IMR-90 (cell line): ENCODE data around the gene KRTAP19-8. TPM values are rescaled to one million over a fixed set of nuclear protein-coding genes. Genes with fewer than 3 reads are reported as not detected.

Experiments
- ATAC-seq: fragments of 200-7000 bp; cut with Tn5 transposase; 2 replicates; pipeline ENCODE4 v1.9.1; 2020; ENCODE audit warnings: low read depth, mild to moderate bottlenecking, moderate library complexity
- BruUV-seq: library from RNA; stranded (reverse); fragments of 400-500 nt; replicated peaks from 2 replicates; lab custom pipeline; 2021; lab: Mats Ljungman, UMichigan
- CTCF ChIA-PET: fragments of 300-600 bp; formaldehyde crosslinking; extraction: SDS; loops from one replicate; lab custom pipeline; 2021; ENCODE audit warnings: antibody characterized with exemption; lab: Yijun Ruan, JAX
- POLR2A ChIA-PET: fragments of 300-600 bp; sonication (Branson Sonifier 250); formaldehyde crosslinking; loops from one replicate; lab custom pipeline; 2022; ENCODE audit warnings: antibody characterized with exemption; ENCODE audit not compliant: unreplicated experiment; lab: Charles Lee
- DNase-seq: peaks from one replicate; pipeline ENCODE4 v3.0.0; 2013
- H2AFZ ChIP-seq: replicated peaks from 2 replicates; pipeline ENCODE3; 2013; ENCODE audit warnings: low read length, mild to moderate bottlenecking; ENCODE audit not compliant: poor library complexity
- H2AK5ac ChIP-seq: 2 replicates; pipeline ENCODE4 v1.6.1; 2013; ENCODE audit warnings: low read depth, low read length, inconsistent platforms
- H2AK9ac ChIP-seq: replicated peaks from 2 replicates; pipeline ENCODE3; 2013; ENCODE audit warnings: mild to moderate bottlenecking, low read depth, low read length, moderate library complexity; ENCODE audit not compliant: poor library complexity
- H2BK120ac ChIP-seq: 2 replicates; pipeline ENCODE4 v1.6.1; 2013; ENCODE audit warnings: low read depth, low read length, inconsistent platforms
- H2BK15ac ChIP-seq: 3 replicates; pipeline ENCODE4 v1.6.1; 2013; ENCODE audit warnings: low read depth, low read length, inconsistent platforms
- H2BK20ac ChIP-seq: 2 replicates; pipeline ENCODE4 v1.6.1; 2013; ENCODE audit warnings: low read depth, mild to moderate bottlenecking, inconsistent platforms, low read length, moderate library complexity
- H2BK5ac ChIP-seq: 2 replicates; pipeline ENCODE4 v1.6.1; 2013; ENCODE audit warnings: mild to moderate bottlenecking, low read depth, low read length, inconsistent platforms; ENCODE audit not compliant: poor library complexity, severe bottlenecking
- H3K14ac ChIP-seq: replicated peaks from 2 replicates; pipeline ENCODE4 v1.6.1; 2013; ENCODE audit warnings: low read depth, low read length, inconsistent platforms
- H3K18ac ChIP-seq: 2 replicates; pipeline ENCODE4 v1.6.1; 2013; ENCODE audit warnings: low read depth, low read length, control low read depth
- H3K23ac ChIP-seq: 2 replicates; pipeline ENCODE4 v1.6.1; 2013; ENCODE audit warnings: low read depth, low read length, inconsistent platforms
- H3K27ac ChIP-seq: 2 replicates; pipeline ENCODE4 v1.5.1; 2013; ENCODE audit warnings: mild to moderate bottlenecking, control low read depth, low read length; ENCODE audit not compliant: insufficient read depth
- H3K27me3 ChIP-seq: 2 replicates; pipeline ENCODE4 v1.6.1; 2013; ENCODE audit warnings: low read length; ENCODE audit not compliant: control insufficient read depth, insufficient read depth
- H3K36me3 ChIP-seq: 2 replicates; pipeline ENCODE4 v1.6.1; 2013; ENCODE audit warnings: low read length, mixed read lengths; ENCODE audit not compliant: control insufficient read depth, insufficient read depth
- H3K4ac ChIP-seq: 2 replicates; pipeline ENCODE4 v1.6.1; 2013; ENCODE audit warnings: low read depth, low read length, inconsistent platforms
- H3K4me1 ChIP-seq: 2 replicates; pipeline ENCODE4 v1.6.1; 2013; ENCODE audit warnings: low read length, mixed read lengths; ENCODE audit not compliant: control insufficient read depth, insufficient read depth
- H3K4me2 ChIP-seq: 2 replicates; pipeline ENCODE4 v1.6.1; 2013; ENCODE audit warnings: low read depth, mild to moderate bottlenecking, control low read depth, low read length, moderate library complexity
- H3K4me3 ChIP-seq: 2 replicates; pipeline ENCODE4 v1.5.1; 2013; ENCODE audit warnings: low read depth, mild to moderate bottlenecking, control low read depth, low read length, moderate library complexity; ENCODE audit not compliant: insufficient read depth
- H3K56ac ChIP-seq: 2 replicates; pipeline ENCODE4 v1.6.1; 2013; ENCODE audit warnings: low read length, inconsistent platforms; ENCODE audit not compliant: insufficient read depth; ENCODE audit errors: extremely low read depth
- H3K79me1 ChIP-seq, 2 experiments: 2 replicates each; pipeline ENCODE4 v1.6.1; 2013; ENCODE audit warnings: low read length in 2 of 2, inconsistent platforms in 1 of 2, low read depth in 1 of 2
- H3K9ac ChIP-seq: 2 replicates; pipeline ENCODE4 v1.6.1; 2013; ENCODE audit warnings: low read depth, low read length, control low read depth
- H3K9me1 ChIP-seq: 2 replicates; pipeline ENCODE4 v1.6.1; 2013; ENCODE audit warnings: low read length, inconsistent platforms; ENCODE audit not compliant: insufficient read depth
- H3K9me3 ChIP-seq: 2 replicates; pipeline ENCODE4 v1.6.1; 2013; ENCODE audit warnings: low read length; ENCODE audit not compliant: control insufficient read depth, insufficient read depth
- H4K20me1 ChIP-seq: 2 replicates; pipeline ENCODE4 v1.6.1; 2013; ENCODE audit warnings: low read length, inconsistent platforms; ENCODE audit not compliant: insufficient read depth
- H4K5ac ChIP-seq: 2 replicates; pipeline ENCODE4 v1.6.1; 2013; ENCODE audit warnings: mild to moderate bottlenecking, low read depth, low read length, control low read depth
- H4K8ac ChIP-seq, 2 experiments: 2 replicates each; pipeline ENCODE4 v1.6.1; 2013; ENCODE audit warnings: low read depth in 2 of 2, low read length in 2 of 2, control low read depth in 1 of 2, inconsistent platforms in 1 of 2
- H4K91ac ChIP-seq: 2 replicates; pipeline ENCODE4 v1.6.1; 2013; ENCODE audit warnings: low read depth, low read length, inconsistent platforms; ENCODE audit not compliant: insufficient read depth
- BHLHE40 ChIP-seq: fragments of 150-350 bp; IDR thresholded peaks from 2 replicates; pipeline ENCODE4 v1.6.1; 2016; ENCODE audit warnings: mild to moderate bottlenecking, low read depth, low read length
- CHD1 ChIP-seq: IDR thresholded peaks from 2 replicates; pipeline ENCODE4 v1.6.1; 2012; ENCODE audit warnings: low read depth, low read length, improper control_type of control experiment
- CTCF ChIP-seq: conservative IDR thresholded peaks from 2 replicates; pipeline ENCODE4 v1.5.1; 2012; ENCODE audit warnings: mild to moderate bottlenecking, low read depth, low read length, improper control_type of control experiment
- ELK1 ChIP-seq: fragments of 150-350 bp; IDR thresholded peaks from 2 replicates; pipeline ENCODE4 v1.6.1; 2016; ENCODE audit warnings: low read depth, mild to moderate bottlenecking, low read length, moderate library complexity, borderline replicate concordance
- MAFK ChIP-seq: IDR thresholded peaks from 2 replicates; pipeline ENCODE4 v1.6.1; 2012; ENCODE audit warnings: low read depth, low read length, improper control_type of control experiment
- MAZ ChIP-seq: IDR thresholded peaks from 2 replicates; pipeline ENCODE4 v1.6.1; 2012; ENCODE audit warnings: low read depth, mild to moderate bottlenecking, low read length, improper control_type of control experiment, moderate library complexity, borderline replicate concordance
- NFE2L2 ChIP-seq: fragments of 150-350 bp; IDR thresholded peaks from 2 replicates; pipeline ENCODE4 v1.6.1; 2016; ENCODE audit warnings: low read depth, mild to moderate bottlenecking, low read length
- POLR2A ChIP-seq: IDR thresholded peaks from 2 replicates; pipeline ENCODE4 v1.6.1; 2012; ENCODE audit warnings: mild to moderate bottlenecking, low read depth, low read length
- RAD21 ChIP-seq: IDR thresholded peaks from 2 replicates; pipeline ENCODE4 v1.6.1; 2012; ENCODE audit warnings: low read length, improper control_type of control experiment
- RCOR1 ChIP-seq: IDR thresholded peaks from 2 replicates; pipeline ENCODE4 v1.6.1; 2012; ENCODE audit warnings: mild to moderate bottlenecking, low read length, improper control_type of control experiment; ENCODE audit not compliant: insufficient replicate concordance
- SMC3 ChIP-seq: fragments of 150-350 bp; IDR thresholded peaks from 2 replicates; pipeline ENCODE4 v1.6.1; 2016; ENCODE audit warnings: low read depth, mild to moderate bottlenecking, antibody characterized with exemption, low read length, moderate library complexity
- USF2 ChIP-seq: fragments of 150-350 bp; IDR thresholded peaks from 2 replicates; pipeline ENCODE4 v1.6.1; 2017; ENCODE audit warnings: mild to moderate bottlenecking, antibody characterized with exemption, low read length, low read depth
- WGBS, 2 experiments: methylation state at CpG; one replicate each; pipeline versions ENCODE4 v1.1.5 to v1.1.7; 2013; ENCODE audit warnings: missing lambda C conversion rate in 2 of 2; ENCODE audit not compliant: insufficient read length in 1 of 2; ENCODE audit errors: extremely low coverage in 2 of 2; 5-methylcytosine and 5-hydroxymethylcytosine counted together
- dilution Hi-C: fragments of 300-500 bp; cut with HindIII; formaldehyde crosslinking; loops from one replicate; pipeline ENCODE4 v1.14.3; 2018; ENCODE audit warnings: low sequenced_read_pairs; ENCODE audit not compliant: unreplicated experiment
- in situ Hi-C: fragments of 300-500 bp; cut with MboI; formaldehyde crosslinking; loops from 3 replicates; pipeline ENCODE4 v1.14.3; 2019; ENCODE audit warnings: low sequenced_read_pairs, inconsistent platforms, mixed read lengths
- intact Hi-C: fragments of 100-400 bp; cut with micrococcal nuclease; formaldehyde crosslinking; loops from 2 replicates; pipeline ENCODE4 v1.10.0; 2022
- polyA plus RNA-seq, 3 experiments: library from polyadenylated mRNA; depleted of rRNA; stranded (reverse); fragments of >200 nt; gene quantifications; 2 replicates each; pipeline ENCODE4 v1.2.3, GENCODE V29; 2012; ENCODE audit warnings: low replicate concordance in 1 of 3
- total RNA-seq: library from RNA; depleted of rRNA; stranded (reverse); fragments of >200 nt; gene quantifications from 2 replicates; pipeline ENCODE4 v1.2.3, GENCODE V29; 2012

The KRTAP19-8 gene
- total and polyA plus RNA-seq, 2 of the 4 experiments (the other 2 are of a cell fraction), result not detected

DNA sequence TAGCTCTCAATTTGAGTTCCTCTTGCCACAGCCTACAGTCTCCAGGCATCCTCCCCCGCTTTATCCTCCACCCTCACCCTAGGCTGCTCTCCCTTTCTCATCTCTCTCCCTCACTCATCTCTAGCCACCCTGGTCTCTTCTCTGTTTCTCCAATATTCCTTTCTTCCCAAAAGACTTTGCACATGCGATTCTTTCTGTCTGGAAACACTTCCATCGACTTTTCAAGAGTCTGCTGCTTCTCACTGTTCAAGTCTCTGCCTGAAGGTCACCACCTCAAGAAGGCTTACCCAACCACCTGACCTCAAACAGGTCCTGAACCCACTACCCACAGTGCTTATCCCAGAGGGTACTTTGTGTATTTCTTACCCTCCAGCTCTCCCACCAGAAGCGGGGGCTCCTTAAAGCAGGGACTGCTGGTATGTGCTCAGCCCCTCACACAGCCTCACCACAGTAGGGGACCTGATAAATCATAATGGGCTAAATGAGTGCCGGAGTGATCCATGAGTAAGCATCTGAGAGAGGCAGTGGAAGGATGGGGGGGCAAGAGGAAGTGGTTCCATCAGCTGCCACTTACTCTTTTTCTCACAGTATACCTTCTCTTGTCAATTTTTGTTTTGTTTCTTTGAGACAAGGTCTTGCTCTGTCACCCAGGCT, 14.3 kb upstream of the KRTAP19-8 start:
- Histone ChIP-seq H2BK5ac (no peak overlapping the region), H2BK15ac (no peak overlapping the region), H3K9me1 (no peaks in the 10 kb centered on the region), H4K91ac (no peak overlapping the region), H4K20me1 (no peaks in the 10 kb centered on the region), H3K4me2 (no peak overlapping the region), H4K8ac (no peak overlapping the region), H3K56ac (no peak overlapping the region; the same call in 1 of the 2 replicates), H3K4me3 (no peak overlapping the region), H3K27ac (no peak overlapping the region), H2AK9ac (no peak overlapping the region), H3K4me1 (no peaks in the 10 kb centered on the region), H2AFZ (no peak overlapping the region), H3K9ac (no peak overlapping the region), H3K14ac (no peak overlapping the region), H4K5ac (no peak overlapping the region), H3K18ac (no peak overlapping the region), H3K27me3 (no peaks in the 10 kb centered on the region), H2BK20ac (no peak overlapping the region), H2BK120ac (no peak overlapping the region), H3K9me3 (peaks cover 9% of the 10 kb centered on the region), H3K23ac (no peak overlapping the region), H2AK5ac (no peak overlapping the region), H3K4ac (no peak overlapping the region), H3K79me1 (no peaks in the 10 kb centered on the region), H3K36me3 (no peaks in the 10 kb centered on the region)
- ATAC-seq (no peak), DNase-seq (no peak)
- no TSS peak for BruUV-seq
- TF ChIP-seq BHLHE40 (no peak), RCOR1 (no peak), ELK1 (no peak), POLR2A (no peak), SMC3 (no peak), MAZ (no peak), CHD1 (no peak), NFE2L2 (no peak), USF2 (no peak), MAFK (no peak), RAD21 (no peak), CTCF (no peak)
- in situ Hi-C loops, result no loop called here
- CTCF ChIA-PET, result interaction anchor here (1.6 kb wide), 1 partner anchor 10 kb away, joined by 6 read pairs; no protein-coding TSS in a partner anchor
- dilution Hi-C loops, result no loop called here
- POLR2A ChIA-PET, result no interaction called here
- intact Hi-C loops, result no loop called here
- 29% methylated on average over 1 of the region's 5 CpGs; no CpG with 5 or more reads in 1 of the 2 experiments for WGBS, 2 experiments
